HG03432 (cell line): ENCODE measurements around the gene BMP8A.

ENCODE experiments used
- ATAC-seq: cut with Tn5 transposase; IDR thresholded peaks from one replicate; pipeline ENCODE4 v1.9.1; 2021; ENCODE audit warnings: mild to moderate bottlenecking, moderate library complexity; ENCODE audit not compliant: unreplicated experiment

BMP8A gene

DNA sequence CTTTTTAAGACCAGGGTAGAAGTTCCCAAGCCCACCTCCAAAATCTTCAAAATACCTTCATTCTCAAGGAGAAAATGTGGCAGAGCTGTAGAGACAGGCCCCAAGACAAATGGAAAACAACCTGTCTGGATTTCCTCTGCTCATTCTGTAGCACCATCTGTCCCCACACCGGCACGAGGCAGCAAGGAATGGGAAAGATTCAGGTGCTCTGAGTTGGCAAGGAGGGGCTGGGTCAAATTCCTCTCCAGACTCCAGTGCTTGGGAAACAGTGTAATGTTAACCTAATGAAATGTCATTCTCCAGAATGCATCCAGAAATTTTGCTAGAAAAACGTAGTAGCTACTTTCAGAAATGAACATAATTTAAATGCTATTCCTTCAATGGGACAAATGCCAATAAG is 75.9 kb downstream of the BMP8A start:
- ATAC-seq = no peak

DNA sequence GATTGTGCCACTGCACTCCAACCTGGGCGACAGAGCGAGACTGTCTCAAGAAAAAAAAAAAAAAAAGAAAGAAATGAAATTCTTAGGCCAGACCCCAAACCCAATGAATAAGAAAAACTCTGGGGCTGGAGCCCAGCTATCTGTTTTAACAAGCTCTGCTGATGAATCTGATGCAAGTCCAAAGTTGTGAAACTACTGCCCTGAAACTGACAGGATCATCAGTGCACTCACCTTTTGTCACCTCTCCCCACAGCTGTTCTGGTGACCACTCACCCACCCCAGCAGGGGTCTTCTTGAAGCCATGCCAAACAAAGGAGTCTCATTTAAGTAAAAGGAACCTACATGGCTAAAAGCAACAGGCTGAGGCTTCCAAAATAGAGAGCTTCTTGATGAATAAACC is 76.8 kb downstream of the BMP8A start:
- ATAC-seq = no peak

DNA sequence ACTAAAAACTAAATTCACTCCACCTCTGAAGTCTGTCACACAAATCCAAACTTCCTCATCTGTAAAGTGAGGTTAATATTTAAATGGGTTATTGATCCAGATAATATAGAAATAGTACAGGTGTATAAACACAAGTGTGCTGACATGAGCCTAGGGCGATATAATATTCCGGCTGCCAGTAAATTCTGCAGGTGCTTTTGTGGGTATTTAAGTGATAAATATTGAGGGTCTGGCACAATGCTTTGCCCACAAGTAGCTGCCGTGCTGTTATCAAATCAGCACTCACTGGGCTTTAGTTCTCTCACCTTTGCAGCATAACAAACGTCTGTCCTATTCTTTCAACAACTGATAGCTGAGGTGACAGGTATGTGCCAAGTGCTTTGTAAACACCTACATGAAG is 77.6 kb downstream of the BMP8A start:
- no peak for ATAC-seq

DNA sequence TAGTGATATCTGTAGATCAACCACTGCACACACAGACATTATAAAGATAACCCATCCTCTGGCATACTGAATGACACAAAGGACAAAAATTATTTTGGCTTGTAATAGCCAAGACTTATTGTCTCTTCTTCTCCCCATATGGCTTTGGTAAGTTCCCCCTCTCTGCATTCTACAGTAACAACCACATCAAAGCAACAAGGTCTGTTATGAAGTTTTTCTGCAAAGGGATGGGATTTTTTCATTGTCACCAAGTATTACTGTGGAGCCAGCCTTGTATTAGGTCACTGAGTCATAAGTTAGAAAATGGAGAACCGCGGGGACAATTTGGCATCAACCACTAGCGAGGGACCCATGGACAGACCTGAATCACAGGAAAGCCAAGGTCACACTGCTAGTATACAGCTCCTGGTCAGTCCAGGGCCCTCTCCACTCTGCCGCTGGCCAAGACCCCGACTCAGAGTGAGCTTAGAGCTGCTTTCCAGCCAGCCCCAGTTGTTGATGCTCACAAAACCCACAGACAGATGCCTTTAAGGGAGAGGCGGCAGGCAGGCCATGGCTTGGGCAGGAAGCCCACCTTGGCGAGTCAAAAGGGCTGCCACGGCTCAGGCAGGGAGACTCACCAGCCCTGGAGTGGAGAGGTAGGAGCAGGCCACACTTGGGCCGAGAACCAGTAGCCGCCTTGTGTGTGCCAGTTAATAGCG is 79.2 kb downstream of the BMP8A start:
- no peak for ATAC-seq

DNA sequence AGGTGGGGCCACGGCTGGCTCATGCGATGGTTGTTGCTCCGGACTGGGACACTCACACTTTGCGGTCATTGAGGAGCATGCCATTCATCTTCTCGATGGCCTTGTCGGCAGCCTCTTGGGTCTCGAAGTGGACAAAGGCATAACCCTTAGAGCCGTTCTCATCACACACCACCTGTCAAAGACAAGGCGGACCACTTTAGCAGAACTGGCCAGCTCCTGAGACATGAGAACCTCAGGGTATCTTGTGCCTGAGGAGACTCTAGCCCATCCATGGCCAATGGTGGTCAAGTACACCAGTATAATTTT is 79.7 kb downstream of the BMP8A start:
- ATAC-seq = no peak

DNA sequence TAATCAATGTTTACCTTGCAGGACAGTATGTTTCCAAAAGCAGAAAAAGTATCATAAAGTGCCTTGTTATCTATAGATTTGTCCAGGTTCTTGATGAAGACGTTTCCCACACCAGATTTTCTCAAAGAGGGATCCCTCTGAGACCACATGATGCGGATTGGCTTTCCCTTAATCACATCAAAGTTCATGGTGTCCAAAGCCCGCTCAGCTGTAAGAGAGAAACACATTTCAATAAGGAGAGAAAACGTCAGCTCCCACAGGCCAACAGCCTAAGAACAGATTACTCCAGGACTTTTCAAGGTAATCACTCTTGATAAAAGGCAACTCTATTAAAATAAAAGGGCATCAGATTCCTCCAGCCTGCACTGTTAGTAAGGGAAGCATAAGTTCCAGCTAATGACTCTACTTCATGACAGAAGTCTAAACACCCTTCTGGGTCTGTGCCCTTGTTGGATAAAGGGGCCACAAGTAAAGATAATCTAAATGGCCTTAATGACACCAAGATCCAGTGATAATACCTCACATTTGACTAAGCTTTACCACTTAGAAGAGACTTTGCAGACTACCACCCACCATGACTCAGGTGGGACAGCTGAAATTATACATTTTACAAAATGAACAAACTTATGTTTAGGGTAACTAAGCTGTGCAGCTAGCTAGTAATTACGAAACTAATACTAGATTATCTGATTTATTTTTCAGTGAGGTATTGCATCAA is 81.1 kb downstream of the BMP8A start:
- no peak for ATAC-seq

DNA sequence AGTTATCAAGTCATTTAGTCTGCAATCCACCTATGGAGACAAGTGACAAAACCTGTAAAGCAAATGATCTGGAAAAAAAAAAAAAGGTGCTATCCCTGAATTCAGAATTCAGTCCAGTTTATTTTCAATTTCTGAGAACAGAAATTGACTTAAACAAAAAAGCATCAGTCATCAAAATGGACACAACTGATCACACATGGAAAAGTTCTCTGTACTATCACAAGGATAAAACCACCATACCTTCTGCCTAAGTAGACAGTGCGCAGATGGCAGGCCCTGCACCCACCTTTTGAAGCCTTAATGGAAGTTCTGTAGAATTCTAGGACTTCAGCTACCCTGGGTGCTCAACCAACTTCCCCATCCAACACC is 81.6 kb downstream of the BMP8A start:
- ATAC-seq = no peak

DNA sequence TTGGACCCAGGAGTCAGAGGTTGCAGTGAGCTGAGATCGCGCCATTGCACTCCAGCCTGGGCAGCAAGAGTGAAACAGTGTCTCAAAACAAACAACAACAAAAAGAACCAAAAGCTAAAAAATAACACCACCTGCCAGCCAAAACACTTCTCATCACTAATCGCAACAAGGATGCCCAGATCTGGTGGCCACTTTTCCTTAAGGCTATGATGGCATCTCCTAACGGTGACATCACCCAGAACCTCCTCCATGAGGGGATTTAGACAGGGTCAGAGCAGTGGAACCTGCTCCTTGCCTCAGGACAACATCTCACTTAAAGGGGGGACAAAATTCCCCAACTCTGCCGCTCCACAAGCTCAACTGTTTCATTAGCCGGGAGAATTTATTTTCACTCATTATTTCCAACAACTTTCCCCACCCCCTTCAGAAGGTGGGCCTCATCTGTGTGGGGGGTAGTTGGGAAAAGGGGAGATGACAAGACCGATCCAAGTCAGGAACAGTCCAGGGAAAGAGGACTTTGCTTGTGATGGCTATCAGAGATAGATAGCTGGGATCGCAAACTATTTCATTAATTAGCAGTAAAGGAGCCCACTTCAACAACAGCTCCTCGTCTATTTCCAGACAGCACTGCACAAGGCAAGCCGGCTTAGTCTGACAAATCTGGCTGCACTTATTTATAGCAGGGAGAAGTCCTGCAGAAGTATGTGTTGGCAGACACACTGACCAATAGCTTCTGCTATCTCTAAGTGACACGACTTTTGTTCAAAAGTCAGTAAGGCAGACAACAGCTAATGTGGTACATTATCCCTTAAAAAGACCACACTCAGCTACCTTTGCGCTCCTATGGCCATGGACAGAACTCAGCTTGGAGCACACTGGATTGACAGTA is 82.5 kb downstream of the BMP8A start:
- no peak for ATAC-seq

DNA sequence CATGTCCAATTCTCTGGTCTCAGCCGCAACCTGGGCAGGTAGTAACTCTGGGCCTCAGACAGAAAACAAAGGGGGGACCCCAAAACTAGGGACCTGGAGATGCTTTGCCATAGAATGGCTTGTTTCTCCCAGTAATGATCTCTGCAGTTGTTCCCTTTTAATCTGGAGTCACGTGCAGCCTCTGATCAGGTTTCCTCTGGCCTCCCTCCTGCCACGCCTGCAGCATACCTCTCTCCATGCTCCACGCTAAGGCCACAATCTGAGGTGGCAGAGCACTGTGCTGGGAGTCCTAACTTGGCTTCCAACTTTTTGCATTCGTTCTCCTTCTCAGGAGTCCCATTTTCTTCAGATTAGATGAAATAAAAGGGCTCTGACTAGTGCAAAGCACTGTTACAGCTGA is 83.2 kb downstream of the BMP8A start:
- no peak for ATAC-seq
